GM21390 (cell line): ENCODE results near the gene CDCA4.

Experiments used
- ATAC-seq: cut with Tn5 transposase; IDR thresholded peaks from one replicate; pipeline ENCODE4 v1.9.1; 2021; ENCODE audit not compliant: unreplicated experiment

CDCA4 gene

GRCh38 chr14:105014631-105015030, 6.3 kb downstream of the CDCA4 start:
- ATAC-seq: no peak

DNA sequence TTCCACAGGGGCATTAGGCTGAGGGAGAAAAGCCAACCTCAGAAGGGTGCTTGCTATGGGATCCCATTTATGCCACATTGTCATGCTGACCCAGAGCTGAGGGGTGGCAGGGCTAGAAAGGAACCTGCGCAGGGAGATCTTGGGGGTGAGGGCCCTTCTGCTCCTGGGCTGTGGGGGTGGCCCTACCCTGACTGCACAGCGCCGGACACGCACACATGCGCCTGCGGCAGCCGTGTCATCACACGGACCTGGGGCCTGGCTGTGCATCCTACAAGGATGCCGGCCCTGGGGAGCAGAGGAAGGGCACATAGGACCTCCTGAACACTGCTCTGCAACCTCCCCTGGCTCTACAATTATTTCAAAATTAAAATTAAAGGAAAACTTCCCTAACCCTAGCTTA, 6.9 kb downstream of the CDCA4 start:
- ATAC-seq: no peak

DNA sequence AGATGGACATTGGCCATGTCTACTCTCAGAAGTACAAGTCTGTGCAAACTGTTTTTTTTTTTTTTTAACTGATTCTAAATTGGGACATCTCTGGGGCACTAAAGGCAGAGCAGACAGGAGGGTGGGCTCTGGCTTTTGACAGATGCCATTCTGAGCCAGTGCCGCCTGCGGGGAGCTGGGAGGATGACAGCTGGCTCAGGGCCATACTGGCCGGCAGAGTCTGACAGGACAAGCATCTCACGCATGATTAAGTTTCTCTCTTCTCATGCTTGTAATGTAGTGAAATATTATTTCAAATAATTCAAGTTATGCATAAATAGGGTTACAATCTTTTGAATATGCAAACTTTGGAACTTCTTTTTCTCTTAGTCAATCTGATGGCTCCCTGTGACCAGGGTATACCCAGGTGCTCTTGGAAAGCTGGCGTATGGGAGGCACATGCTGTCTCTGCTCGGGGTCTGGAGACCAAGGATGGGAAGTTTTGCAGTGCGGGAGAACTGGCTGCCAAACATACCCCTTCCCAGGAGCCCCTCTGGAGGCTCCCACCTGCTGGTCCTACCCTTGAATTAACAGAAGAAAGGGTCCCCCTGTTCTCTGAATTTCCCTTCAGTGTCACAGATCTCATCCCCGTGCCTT, 7.6 kb downstream of the CDCA4 start:
- ATAC-seq: no peak

- ATAC-seq: no peak
Measured at GRCh38 chr14:105012171-105012985, 8.5 kb downstream of the CDCA4 start.

DNA sequence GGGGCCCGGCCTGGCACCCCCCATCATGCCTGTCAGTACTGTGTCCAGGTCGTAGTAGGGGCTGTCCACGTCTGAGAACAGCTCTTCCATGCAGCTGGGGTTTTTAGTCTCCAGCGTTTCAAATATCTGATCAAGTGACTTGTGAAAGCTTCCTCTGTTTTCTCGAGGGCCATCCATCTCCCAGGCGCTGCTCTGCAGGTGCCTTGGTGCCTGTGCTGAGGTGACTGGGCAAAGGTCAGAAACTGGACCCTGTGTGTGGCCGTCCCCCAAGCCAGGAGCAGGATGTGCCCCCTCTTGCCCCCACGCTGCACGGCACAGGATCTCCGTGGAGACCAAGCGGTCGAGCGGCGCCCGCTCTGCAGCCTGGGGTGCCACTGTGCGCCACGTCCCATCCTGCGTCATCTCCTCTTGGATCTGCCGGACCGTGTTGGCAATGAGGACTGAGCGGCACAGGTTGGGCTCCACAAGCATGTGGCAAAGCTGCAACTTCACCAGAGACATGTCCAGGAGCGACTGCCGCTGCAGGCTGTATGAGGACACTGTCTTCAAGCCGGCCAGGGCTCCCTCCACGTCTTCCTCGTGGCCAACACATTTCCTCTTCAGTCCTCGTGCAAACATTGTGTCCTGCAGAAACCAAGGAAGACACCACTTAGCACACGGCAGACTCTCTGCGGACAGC, 9.4 kb downstream of the CDCA4 start:
- no peak for ATAC-seq

GRCh38 chr14:105010891-105011291, 10.0 kb downstream of the CDCA4 start:
- no peak for ATAC-seq

DNA sequence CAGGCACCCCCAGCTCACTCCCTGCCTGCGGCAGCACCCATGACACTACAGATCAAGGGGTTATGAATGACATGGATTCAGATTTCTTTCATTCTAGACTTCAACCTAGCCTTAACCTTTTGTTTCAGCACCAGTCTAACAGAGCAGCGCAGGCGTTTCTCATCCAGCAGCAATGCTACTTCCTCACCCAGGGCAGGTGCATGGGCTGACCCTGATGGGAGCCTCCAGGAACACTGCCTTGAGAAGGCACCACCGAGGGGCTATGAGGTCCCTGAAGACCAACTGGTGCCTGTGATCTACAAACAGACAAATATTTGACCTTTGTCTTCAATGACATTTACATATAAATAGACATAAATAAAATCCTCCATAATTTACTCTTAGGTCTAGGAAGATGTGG, 10.8 kb downstream of the CDCA4 start:
- no peak for ATAC-seq

GRCh38 chr14:105007593-105008264, 13.2 kb downstream of the CDCA4 start:
- ATAC-seq: no peak

DNA sequence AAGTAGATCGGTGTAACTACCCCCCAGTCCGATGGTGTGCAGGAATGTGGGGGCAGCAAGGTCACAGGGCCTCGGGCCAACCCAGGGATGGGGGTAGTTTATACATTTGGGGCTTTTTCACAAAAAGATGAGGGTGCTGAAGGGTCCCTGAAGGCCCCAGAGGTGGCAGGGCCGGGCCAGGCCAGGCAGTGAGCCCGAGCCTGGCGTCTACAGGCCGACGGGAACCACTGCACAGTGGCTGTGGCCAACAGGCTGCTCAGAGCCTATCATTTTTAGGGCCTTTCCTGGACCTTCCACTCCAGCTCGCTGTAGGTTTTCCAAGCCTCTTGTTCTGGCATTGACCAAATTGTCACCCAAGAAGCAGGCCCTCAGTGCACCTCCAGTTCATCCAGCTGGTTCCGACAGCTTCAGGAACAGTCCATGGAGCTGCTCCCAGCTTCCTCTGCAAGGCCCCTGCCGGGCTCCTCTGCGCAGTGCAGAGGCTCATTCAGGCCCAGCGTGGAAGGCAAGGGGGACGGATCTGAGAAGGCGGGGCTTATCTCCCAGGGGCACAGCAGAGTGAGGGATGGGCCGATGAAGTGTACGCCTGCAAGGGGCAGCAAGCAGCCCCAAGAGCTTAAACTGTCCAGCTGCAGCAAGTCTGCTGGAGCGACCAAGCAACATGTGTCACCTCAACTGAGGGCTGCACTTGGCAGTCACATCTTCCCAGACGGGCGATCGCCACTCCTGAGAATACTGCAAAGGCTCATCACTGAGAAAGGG, 13.9 kb downstream of the CDCA4 start:
- no peak for ATAC-seq

DNA sequence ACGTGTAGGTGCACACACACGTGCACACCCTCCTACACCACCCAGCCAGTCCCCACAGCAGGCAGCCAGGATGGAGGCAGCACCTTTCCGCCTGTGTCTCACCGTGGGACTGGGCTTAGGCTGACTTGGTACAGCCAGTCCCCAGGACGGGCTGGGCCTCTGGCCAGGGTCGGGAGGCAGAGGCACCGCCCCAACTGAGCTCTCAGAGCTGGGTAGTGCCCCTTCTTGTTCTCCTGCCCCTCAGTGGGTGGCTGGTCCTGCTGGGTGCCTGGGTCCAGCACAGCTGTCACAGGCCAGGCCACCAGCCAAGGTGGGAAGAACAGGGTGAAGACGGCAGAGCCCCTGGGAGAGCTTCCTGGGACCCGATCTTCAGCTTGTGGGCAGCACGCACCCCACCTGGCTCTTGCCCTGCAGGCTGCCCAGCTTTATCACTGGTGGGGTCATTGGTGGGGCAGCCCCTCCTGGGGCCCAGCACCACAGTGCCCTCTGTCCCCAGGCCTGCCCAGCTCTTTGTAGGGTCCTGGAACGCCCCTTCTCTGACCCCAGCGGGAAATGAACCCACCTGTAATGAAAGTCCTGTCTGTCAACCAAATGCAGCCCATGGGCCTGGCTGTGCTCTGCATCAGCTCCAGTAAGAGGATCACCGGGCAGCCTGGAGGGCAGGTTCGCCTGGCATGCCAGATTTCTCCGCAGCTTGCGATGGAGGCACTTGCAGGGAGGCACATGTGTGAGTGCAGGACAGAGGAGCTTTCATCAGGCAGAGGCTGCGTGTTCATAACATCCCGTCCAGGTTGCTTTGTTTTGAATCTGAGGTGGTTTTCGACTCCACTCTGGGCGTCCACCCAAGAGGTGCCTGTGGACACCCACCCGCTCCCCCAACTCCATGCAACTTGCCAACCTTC, 14.7 kb downstream of the CDCA4 start:
- ATAC-seq: no peak

DNA sequence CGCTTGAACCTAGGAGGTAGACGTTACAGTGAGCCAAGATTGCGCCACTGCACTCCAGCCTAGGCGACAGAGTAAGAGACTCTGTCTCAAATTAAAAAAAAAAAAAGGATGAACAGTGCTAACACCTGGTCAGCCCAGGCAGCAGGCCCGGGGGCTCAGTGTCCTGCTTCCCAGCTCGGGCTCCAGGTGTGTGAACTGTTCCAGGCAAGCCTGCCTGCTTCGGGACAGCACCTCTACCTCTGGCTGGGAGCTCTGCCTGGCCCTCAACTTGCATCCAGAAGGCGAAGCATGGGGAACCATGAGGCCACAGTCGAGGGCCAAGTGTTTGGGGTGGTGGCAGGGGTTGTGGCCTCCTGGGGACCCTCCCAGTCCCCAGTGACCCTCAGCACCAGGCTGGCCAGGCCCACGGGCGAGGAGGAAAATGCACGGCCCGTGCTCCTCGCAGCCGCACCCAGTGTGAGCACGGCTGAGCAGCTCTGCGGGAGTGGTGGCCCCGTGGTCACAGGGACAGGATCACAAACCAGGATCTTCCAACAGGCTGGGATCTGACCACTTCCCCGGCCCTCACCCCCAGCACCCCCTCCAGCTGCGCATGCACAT, 15.5 kb downstream of the CDCA4 start:
- ATAC-seq: no peak

GRCh38 chr14:104999361-104999760, 21.5 kb downstream of the CDCA4 start:
- ATAC-seq: no peak

- ATAC-seq: no peak
Measured at GRCh38 chr14:104998801-104999200, 22.1 kb downstream of the CDCA4 start.

DNA sequence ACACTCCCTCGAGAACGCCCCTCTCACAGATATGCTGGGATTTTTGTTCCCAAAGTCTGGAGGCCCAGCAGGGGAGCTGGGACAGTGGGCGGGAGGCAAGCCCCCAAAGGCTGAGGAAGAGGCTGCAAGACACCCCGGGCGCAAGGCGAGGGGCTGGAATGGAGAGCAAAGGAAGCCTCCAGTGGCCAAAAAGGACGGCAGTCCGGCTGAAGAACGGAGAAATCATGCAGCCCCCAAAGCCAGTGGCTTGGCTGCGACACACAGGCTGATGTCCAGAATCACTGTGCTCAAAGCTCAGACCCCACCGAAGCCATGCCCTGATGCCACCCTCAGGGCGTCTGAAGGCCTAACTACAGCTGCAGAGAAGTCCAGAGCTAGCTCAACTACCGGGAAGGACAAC, 24.4 kb downstream of the CDCA4 start:
- ATAC-seq: no peak

DNA sequence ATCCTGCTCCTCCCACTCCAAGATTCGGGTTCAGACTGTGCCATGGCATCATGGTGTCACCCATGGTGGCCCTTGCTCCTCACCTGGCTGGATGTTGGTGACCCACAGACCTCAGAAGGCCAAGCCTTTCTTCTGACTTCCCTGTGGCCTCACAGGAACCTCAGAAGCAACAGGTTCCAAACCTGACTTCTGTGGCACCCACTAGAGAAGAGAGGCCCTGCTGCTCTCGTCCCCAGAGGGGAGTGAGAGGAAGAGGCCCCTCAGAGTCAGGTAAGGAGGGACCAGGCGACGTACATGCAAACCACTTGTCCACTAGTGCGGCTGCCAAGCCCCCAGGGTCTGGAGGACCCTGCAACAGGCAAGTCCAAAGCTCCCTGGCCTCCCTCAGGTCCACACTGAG, 24.9 kb downstream of the CDCA4 start:
- no peak for ATAC-seq

DNA sequence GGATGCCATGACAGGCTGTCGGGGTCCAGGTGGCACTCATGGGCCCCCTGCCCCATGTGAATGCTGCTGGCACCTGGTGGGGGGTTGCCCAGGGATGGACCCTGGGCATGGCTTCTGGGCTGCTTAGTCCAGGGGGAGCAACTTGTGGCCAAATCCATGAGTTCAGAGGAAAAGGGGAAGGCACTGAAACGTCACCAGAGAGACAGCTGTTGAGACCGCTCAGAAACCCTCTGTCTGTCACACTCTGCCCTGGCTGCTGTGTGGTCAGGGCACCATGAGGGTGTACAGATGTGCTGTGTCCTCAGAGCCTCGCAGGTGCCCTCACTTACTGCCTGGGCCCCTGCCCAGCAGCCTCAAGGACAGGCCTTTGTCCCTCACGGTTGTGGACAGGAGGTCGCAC, 25.9 kb downstream of the CDCA4 start:
- ATAC-seq: no peak

- no peak for ATAC-seq
Measured at GRCh38 chr14:104993808-104994591, 26.9 kb downstream of the CDCA4 start.

DNA sequence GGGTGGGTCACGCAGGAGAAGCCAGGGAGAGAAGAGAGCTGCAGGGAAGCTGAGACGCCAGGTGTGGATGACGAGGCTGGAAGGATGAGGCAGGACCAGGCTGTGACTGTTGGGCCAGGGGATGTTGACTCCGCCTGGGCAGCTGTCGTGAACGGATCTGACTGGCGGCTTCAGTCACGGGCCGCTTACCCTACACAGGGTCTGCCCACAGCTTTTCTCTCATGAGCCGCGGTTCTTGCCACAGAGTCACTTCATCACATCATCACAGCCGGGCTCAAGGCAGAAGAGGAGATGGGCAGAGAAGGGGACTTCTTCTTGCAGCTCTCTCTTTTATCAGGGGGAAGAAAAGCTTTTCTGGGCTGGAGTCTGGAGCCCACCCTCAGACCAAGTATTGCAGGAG, 27.6 kb downstream of the CDCA4 start:
- no peak for ATAC-seq

DNA sequence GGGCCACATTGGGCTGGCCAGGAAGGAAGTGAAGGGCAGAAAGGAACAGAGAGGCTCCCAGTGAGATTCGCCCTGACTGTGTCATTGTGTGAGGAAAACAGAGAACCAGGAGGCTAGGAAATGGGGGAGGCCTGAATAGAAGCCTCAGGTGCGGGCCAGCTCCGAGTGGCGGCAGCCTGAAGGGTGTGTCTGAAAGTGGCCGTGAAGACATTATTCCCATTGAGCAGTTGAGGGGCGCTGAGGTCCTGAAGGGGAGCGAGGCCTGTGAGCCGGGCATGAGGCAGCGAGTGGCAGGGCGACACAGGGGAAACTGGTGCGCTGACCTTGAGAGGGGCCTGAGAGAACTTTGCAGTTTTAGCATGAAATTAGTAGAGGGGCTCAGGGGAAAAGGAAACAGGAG, 28.4 kb downstream of the CDCA4 start:
- ATAC-seq: no peak
